T-helper 17 cell (primary cell): Measurements from ENCODE around the gene MAST2. TPM values are rescaled to one million over a fixed set of nuclear protein-coding genes. Genes with fewer than 3 reads are reported as not detected.

Experiments used
- ATAC-seq: fragments of 150-1000 bp; cut with Tn5 transposase; 2 replicates; pipeline ENCODE4 v1.10.0; 2021; ENCODE audit warnings: mild to moderate bottlenecking, moderate library complexity
- DNase-seq, 3 donors: peaks; one replicate each; pipeline versions ENCODE4 v3.0.0 to v3.0.0-alpha.2; 2020 to 2021
- H3K9me3 ChIP-seq: one replicate; pipeline ENCODE4 v1.7.0; 2013; ENCODE audit warnings: low read length, mild to moderate bottlenecking; ENCODE audit not compliant: control insufficient read depth, poor library complexity, severe bottlenecking
- H3K27ac Mint-ChIP-seq: one replicate; pipeline ENCODE4 v1.8.0; 2022; ENCODE audit warnings: mild to moderate bottlenecking, moderate library complexity, mixed read lengths
- H3K27me3 Mint-ChIP-seq: one replicate; pipeline ENCODE4 v1.8.0; 2022; ENCODE audit warnings: mixed read lengths
- H3K36me3 Mint-ChIP-seq: one replicate; pipeline ENCODE4 v1.8.0; 2022; ENCODE audit warnings: low read depth, mixed read lengths
- H3K4me1 Mint-ChIP-seq: one replicate; pipeline ENCODE4 v1.8.0; 2022; ENCODE audit warnings: mild to moderate bottlenecking, mixed read lengths
- H3K4me3 Mint-ChIP-seq: one replicate; pipeline ENCODE4 v1.8.0; 2022; ENCODE audit warnings: mild to moderate bottlenecking, moderate library complexity, mixed read lengths
- total RNA-seq, 4 donors: library from RNA in 2 of 4; stranded (reverse) in 2 of 4; gene quantifications; one replicate each; pipeline ENCODE4 v1.2.3 and lab custom pipeline; 2022 to 2026

MAST2 gene
- total RNA-seq, 2 donors from 2014 or later = 10.0 to 13.7 TPM

DNA sequence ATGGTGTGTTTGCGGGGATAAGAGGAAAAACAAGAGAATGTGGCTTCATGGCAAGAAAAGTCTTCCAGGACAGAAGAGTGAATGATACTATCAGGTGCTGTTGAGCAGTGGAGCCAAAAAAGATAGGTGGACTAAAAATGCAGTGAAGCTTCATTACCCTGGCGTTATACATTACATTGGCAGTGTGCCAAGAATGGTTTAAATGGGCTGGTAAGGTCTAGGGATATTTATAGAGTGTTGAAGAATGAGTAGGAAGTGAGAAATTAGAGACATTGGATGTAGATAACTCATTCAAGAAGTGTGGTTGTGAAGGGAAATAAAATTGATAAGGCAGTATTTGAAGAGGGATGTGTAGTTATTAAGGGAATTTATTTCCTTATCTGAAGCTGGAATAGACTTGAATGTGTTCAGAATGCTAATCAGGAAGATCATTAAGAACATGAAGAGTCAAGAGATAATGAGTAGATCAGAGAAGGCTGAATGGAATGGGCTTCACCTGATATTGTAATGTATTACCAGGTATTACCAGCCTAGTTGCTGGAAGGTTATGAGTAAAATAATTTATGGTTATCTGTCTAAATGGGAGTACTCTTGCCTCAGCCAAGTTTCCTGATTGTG lies 72.7 kb downstream of the MAST2 start:
- H3K9me3 ChIP-seq = no peaks in the 10 kb centered on the region
- DNase-seq (no peak), ATAC-seq (no peak)
- Mint-ChIP-seq H3K4me1 (peaks cover 4% of the 10 kb centered on the region), H3K4me3 (no peak overlapping the region), H3K36me3 (peaks cover 2% of the 10 kb centered on the region), H3K27ac (no peak overlapping the region), H3K27me3 (no peaks in the 10 kb centered on the region)

DNA sequence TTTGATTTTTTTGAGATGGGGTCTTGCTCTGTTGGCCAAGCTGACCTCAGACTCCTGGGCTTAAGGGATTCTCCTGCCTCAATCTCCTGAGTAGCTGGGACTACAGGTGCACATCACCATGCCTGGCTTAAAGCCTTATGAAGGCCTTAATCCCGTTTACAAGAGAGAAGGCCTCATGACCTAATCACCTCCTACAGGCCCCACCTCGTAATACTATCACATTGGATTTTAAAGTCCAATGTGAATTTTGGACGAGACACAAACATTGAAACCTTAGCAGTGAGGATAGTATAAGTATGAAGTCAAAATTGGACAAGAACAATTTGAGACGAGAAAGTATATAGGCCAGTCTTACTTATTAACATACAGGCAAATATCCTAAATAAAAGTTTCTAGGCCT lies 73.9 kb downstream of the MAST2 start:
- DNase-seq = no peak
- Mint-ChIP-seq H3K36me3 (no peaks in the 10 kb centered on the region), H3K27ac (no peak overlapping the region), H3K4me1 (peaks cover 2% of the 10 kb centered on the region), H3K4me3 (no peak overlapping the region), H3K27me3 (no peaks in the 10 kb centered on the region)
- H3K9me3 ChIP-seq = no peaks in the 10 kb centered on the region
- no peak for ATAC-seq

DNA sequence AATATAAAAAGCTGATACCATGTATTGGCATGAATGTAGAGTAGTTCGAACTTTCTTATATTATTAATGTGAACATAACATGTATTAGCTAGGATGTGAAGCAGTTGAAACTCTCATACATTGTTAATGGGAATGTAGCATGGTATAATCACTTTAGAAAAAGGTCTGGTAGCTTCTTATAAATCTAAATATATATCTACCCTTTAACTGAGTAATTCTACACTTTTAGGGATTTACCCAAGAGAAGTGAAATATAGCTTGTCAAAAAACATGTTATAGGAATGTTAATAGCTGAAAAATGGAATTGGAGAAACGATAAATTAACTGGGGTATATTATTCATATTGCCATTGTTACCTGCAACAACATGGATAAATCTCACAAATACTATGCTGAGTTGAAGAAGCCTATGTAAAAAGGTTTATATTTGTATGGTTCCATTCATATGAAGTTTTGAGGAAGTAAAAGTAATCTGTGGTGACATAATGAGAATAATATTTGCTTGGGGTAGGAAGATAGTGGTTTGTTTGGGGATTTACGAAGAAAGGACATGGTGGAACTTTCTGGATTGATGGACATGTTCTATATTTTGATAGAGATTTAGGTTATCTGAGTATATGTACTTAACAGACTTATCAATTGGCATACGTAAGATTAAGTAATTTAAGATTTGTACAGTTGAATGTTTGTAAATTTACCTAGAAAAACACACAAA lies 76.6 kb downstream of the MAST2 start:
- H3K9me3 ChIP-seq = no peaks in the 10 kb centered on the region
- ATAC-seq = no peak
- H3K27ac Mint-ChIP-seq = no peak overlapping the region
- H3K27me3 Mint-ChIP-seq = no peaks in the 10 kb centered on the region
- no peaks in the 10 kb centered on the region for H3K36me3 Mint-ChIP-seq
- H3K4me3 Mint-ChIP-seq = no peak overlapping the region
- DNase-seq = no peak
- peaks cover 2% of the 10 kb centered on the region for H3K4me1 Mint-ChIP-seq

DNA sequence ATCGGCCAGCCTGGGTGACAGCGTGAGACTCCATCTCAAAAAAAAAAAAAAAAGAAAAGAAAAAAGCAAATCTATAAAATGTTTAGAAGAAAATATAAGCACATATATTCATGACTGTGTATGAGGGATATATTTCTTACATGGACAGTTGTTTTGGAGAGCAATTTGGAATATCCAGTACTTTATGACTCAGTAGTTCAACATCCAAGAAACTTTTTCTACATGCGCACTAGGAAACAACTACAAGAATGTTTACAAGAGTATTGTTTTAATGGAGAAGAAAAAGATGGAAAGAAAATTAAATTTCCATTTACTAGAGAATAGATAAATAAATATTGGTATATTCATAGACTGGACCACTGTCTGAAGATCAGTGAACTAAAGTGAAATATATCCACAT lies 77.5 kb downstream of the MAST2 start:
- DNase-seq (no peak), ATAC-seq (no peak)
- H3K27me3 Mint-ChIP-seq = no peaks in the 10 kb centered on the region

DNA sequence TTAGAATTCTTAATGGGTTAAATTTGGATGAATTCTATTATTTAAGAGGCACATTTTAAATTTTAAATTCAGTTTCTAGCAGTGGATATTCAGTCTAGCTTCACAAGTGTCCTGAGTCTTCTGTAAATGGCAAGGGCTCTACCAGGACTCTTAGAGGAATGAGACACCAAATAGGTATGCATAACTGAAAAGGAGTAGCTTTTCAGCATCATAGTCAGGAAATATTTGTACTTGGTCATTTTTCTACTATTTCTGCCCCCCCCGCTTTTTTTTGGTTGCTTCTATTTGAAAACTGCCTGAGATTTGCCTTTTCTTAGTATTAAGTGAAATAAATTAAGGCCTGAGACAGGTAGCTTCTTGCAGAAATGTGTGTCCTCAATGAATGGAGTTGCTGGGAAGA lies 80.2 kb downstream of the MAST2 start:
- DNase-seq = no peak
- no peak for ATAC-seq
- Mint-ChIP-seq H3K36me3 (no peaks in the 10 kb centered on the region), H3K27ac (no peak overlapping the region), H3K4me3 (no peak overlapping the region), H3K27me3 (no peaks in the 10 kb centered on the region), H3K4me1 (peaks cover 4% of the 10 kb centered on the region)
- H3K9me3 ChIP-seq = no peaks in the 10 kb centered on the region

More for the DNA sequence above, 77.5 kb downstream of the MAST2 start:
- peaks cover 4% of the 10 kb centered on the region for H3K4me1 Mint-ChIP-seq
- H3K27ac Mint-ChIP-seq = no peak overlapping the region
- no peak overlapping the region for H3K4me3 Mint-ChIP-seq
- no peaks in the 10 kb centered on the region for H3K36me3 Mint-ChIP-seq
- no peaks in the 10 kb centered on the region for H3K9me3 ChIP-seq

DNA sequence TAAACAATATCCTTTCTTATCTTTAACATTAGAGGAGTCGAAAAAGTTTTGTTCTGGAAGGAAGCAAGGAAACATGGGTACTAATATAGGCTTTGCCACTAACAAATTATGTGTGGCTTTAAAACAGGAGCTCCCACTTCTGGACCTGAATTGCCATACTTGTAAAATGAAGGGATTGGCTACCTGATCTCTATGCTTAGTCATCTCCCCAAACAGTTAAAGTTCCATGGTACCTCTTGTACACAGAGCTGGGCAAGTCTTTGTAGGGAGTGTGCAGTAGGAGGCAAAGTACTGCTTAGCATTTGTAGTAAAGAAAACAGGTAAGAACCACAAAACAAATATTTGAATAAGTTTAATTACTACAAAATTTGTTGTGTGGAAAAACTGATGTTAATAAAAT lies 81.3 kb downstream of the MAST2 start:
- ATAC-seq (no peak), DNase-seq (no peak)
- H3K36me3 Mint-ChIP-seq = no peaks in the 10 kb centered on the region
- peaks cover 4% of the 10 kb centered on the region for H3K4me1 Mint-ChIP-seq
- H3K27me3 Mint-ChIP-seq = no peaks in the 10 kb centered on the region
- no peak overlapping the region for H3K27ac Mint-ChIP-seq
- no peaks in the 10 kb centered on the region for H3K9me3 ChIP-seq
- no peak overlapping the region for H3K4me3 Mint-ChIP-seq

DNA sequence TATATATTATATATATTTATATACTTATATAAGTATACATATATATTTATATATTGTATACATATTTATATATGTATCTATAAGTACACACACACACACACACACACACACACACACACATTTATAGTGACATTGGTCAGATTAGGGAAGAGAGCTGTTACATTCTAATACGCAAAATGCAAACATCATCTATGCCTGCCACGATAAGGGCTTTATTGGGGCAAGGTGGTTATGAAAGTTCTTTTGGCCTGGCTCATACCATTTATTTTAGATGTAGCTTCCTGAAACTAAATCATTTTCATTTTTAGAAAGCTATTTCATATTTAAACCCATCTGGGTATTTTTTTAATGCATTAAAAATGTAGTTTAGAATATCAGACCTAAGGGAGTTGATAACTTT lies 82.8 kb downstream of the MAST2 start:
- H3K4me1 Mint-ChIP-seq = peaks cover 4% of the 10 kb centered on the region
- H3K9me3 ChIP-seq = no peaks in the 10 kb centered on the region
- peaks cover 2% of the 10 kb centered on the region for H3K36me3 Mint-ChIP-seq
- ATAC-seq (no peak), DNase-seq (no peak)
- H3K27ac Mint-ChIP-seq = no peak overlapping the region
- H3K27me3 Mint-ChIP-seq = no peaks in the 10 kb centered on the region
- H3K4me3 Mint-ChIP-seq = no peak overlapping the region

DNA sequence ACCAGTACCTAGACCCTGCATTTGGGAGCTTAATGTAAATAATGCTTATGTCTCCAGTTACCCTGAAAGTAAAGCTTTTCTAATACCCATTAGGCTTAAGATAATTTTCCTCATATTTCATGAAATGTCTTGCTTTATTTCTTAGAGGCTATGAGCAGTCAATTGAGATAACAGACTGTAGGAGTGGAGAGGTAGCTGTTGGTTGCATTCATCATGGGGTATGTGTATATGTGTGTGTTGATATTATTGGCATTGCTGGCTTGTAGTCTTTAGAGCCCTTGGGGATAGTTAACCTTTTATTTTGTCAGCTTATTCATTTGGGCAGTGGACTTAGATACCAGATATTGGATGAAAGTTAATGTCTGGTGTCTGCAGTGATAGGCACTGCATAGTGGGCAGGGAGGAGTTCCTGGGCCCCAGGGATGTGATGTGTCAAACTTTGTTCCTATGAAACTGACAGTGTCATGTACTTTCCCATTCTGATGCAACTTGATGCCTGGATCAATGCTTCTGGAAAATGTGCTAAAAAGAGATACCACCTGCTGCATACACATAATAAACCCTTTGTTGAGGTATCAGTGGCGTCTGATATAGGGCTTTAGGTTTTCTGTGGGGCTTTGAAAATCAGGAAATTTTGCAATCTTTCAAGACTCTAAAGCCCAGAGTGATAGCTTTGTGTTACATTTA lies 83.9 kb downstream of the MAST2 start:
- no peak overlapping the region for H3K4me3 Mint-ChIP-seq
- no peak overlapping the region for H3K27ac Mint-ChIP-seq
- ATAC-seq (no peak), DNase-seq (no peak)
- no peaks in the 10 kb centered on the region for H3K9me3 ChIP-seq
- H3K4me1 Mint-ChIP-seq = peaks cover 4% of the 10 kb centered on the region
- peaks cover 2% of the 10 kb centered on the region for H3K36me3 Mint-ChIP-seq
- no peaks in the 10 kb centered on the region for H3K27me3 Mint-ChIP-seq

DNA sequence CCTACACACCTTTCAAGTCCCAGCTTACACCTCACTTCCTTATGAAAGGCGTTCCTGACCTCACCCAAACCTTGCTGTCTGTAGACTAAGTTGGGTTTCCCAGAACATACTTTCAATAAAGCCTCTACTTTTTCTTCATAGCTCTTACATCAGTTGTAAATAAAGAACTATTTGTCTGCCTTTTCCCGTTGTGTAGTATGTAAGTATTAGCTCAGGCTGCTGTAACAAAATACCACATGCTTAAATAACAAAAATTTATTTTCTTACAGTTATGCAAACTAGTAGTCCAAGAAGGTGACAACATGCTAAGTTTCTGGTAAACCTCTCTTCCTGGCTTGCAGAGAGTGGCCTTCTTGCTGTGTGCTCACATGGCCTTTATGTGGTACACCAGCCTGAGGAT lies 86.7 kb downstream of the MAST2 start:
- peaks cover 4% of the 10 kb centered on the region for H3K4me1 Mint-ChIP-seq
- no peaks in the 10 kb centered on the region for H3K9me3 ChIP-seq
- ATAC-seq (no peak), DNase-seq (no peak)
- H3K4me3 Mint-ChIP-seq = no peak overlapping the region
- no peak overlapping the region for H3K27ac Mint-ChIP-seq
- H3K27me3 Mint-ChIP-seq = no peaks in the 10 kb centered on the region
- H3K36me3 Mint-ChIP-seq = peaks cover 2% of the 10 kb centered on the region

DNA sequence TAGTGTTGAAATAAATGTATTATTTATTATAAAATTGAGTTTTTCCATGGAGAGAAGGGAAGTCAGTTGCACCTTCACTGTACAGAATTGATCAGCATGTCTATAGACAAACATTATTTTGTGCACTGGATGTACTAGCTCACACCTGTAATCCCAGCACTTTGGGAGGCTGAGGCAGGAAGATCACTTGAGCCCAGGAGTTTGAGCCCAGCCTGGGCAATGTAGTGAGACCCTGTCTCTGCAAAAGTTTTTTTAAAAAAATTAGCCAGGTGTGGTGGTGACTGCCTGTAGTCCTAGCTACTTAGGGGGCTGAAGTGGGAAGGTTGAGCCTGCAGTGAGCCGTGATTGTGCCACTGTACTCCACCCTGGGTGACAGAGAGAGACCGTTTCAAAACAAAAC lies 87.7 kb downstream of the MAST2 start:
- Mint-ChIP-seq H3K27ac (no peak overlapping the region), H3K27me3 (no peaks in the 10 kb centered on the region), H3K4me1 (peaks cover 2% of the 10 kb centered on the region), H3K36me3 (peaks cover 2% of the 10 kb centered on the region), H3K4me3 (no peak overlapping the region)
- ATAC-seq (no peak), DNase-seq (no peak)
- H3K9me3 ChIP-seq = no peaks in the 10 kb centered on the region

DNA sequence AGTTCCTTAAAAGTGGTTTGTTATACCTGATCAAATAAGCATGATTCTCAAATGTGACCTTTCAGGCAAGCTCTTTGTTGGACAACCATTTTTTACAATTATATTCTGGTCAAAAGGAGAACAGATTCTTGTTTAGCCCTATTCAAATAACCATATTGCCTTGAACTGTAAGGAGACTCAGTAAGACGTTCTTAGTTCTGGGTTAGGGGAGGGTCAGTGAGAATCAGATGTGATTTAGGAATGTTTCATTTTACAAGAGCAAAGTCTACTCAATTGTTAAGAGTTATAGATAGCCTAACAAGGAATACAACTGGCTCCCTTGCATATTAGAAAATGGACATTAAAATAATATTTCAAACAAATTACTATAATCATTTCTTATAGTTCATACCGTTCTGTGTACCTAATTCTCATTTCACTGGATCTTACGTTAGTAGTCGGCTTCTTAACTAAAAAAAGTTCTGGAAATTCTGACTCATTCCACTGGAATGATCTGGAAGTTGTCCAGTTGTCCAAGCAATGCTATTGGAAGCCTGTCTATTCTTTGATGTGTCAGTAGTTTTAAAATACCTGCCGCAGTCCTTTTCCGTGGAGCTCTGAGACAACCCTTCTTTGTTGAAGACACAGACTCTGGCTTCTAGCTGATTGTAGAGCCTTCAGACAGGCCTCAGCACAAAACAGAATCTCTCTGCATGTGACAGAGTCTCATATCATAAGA lies 88.8 kb downstream of the MAST2 start:
- no peak overlapping the region for H3K27ac Mint-ChIP-seq
- H3K36me3 Mint-ChIP-seq = peaks cover 2% of the 10 kb centered on the region
- no peak for ATAC-seq

DNA sequence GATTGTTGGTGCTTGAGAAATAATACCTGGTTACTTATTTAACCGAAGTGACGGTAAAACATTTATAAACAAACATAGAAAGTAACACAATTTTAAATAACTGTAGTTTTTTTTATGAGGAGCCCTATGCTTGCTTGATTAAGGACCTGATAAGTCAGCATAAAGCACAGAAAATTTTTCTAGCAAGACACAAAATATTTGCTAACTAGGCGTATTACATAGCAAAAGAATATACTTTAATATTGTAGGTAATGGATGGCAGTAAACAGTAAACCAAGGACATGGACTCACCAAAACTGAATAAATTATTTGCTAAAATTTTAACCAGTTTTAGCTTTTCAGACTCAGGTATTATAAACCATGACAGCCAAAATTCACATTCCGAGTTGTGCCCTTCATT lies 90.9 kb downstream of the MAST2 start:
- DNase-seq = no peak
- peaks cover 2% of the 10 kb centered on the region for H3K36me3 Mint-ChIP-seq
- H3K27me3 Mint-ChIP-seq = no peaks in the 10 kb centered on the region
- no peak for ATAC-seq
- H3K9me3 ChIP-seq = no peaks in the 10 kb centered on the region
- no peak overlapping the region for H3K27ac Mint-ChIP-seq
- H3K4me1 Mint-ChIP-seq = peaks cover 8% of the 10 kb centered on the region
- no peak overlapping the region for H3K4me3 Mint-ChIP-seq

More for the DNA sequence above, 88.8 kb downstream of the MAST2 start:
- Mint-ChIP-seq H3K4me1 (peaks cover 4% of the 10 kb centered on the region), H3K4me3 (no peak overlapping the region), H3K27me3 (no peaks in the 10 kb centered on the region)
- DNase-seq = no peak
- H3K9me3 ChIP-seq = no peaks in the 10 kb centered on the region

DNA sequence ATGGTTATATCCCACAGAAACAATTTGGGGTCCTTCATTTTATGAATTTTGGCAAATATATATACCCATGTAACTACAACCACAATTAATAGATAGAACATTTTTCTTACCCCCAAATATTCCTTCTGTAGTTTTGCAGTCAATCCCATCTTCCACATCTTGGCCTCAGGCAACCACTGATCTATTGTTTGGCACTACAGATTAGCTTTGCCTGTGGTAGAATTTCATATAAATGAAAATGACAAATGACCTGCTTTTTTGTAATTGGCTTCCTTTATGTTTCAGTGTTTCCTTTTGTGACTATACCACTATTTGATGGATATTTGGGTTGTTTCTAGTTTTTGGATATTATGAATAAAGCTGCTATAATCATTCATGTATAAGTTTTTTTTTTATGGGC lies 91.5 kb downstream of the MAST2 start:
- DNase-seq = no peak
- no peaks in the 10 kb centered on the region for H3K27me3 Mint-ChIP-seq

More for the DNA sequence above, 91.5 kb downstream of the MAST2 start:
- Mint-ChIP-seq H3K36me3 (peaks cover 2% of the 10 kb centered on the region), H3K4me1 (peaks cover 7% of the 10 kb centered on the region), H3K27ac (no peak overlapping the region), H3K4me3 (no peak overlapping the region)
- no peak for ATAC-seq
- no peaks in the 10 kb centered on the region for H3K9me3 ChIP-seq
